HCT116 (cell line): ENCODE measurements around the gene MBD5. TPM values are rescaled to one million over a fixed set of nuclear protein-coding genes. Genes with fewer than 3 reads are reported as not detected.

Experiments
- ATAC-seq: fragments of 200-7000 bp; cut with Tn5 transposase; 2 replicates; pipeline ENCODE4 v1.9.1; 2020; ENCODE audit warnings: mild to moderate bottlenecking, moderate library complexity
- BruUV-seq: library from RNA; stranded (reverse); fragments of 400-500 nt; replicated peaks from 2 replicates; lab custom pipeline; 2021; lab: Mats Ljungman, UMichigan
- CTCF ChIA-PET: fragments of 300-600 bp; sonication (Branson Sonifier 250); formaldehyde crosslinking; loops from one replicate; lab custom pipeline; 2021; ENCODE audit warnings: antibody characterized with exemption; lab: Charles Lee
- POLR2A ChIA-PET: fragments of 300-600, 350-600 bp; sonication (Branson Sonifier 250); formaldehyde crosslinking; loops from one replicate; lab custom pipeline; 2021; ENCODE audit warnings: antibody characterized with exemption; lab: Charles Lee
- RAD21 ChIA-PET, 2 experiments: fragments of 300-600 bp; sonication (Branson Sonifier 250); formaldehyde crosslinking; loops; one replicate each; lab custom pipeline; 2023; ENCODE audit warnings: low total read pairs in 2 of 2; ENCODE audit not compliant: uncharacterized antibody in 2 of 2, unreplicated experiment in 2 of 2, low non-redundant PET in 1 of 2; lab: Charles Lee
- DNase-seq: peaks from one replicate; pipeline ENCODE4 v3.0.0-alpha.2; 2010; ENCODE audit warnings: low read depth, low spot score
- H2AFZ ChIP-seq: fragments of 200-600 bp; shearing (Covaris generic), sonication (generic); 2 replicates; pipeline ENCODE4 v1.6.1; 2017; ENCODE audit warnings: low read depth, mixed run types, mixed read lengths, antibody characterized with exemption, low read length; ENCODE audit not compliant: poor library complexity, severe bottlenecking
- H3K27ac ChIP-seq: 2 replicates; pipeline ENCODE4 v1.5.1; 2012; ENCODE audit warnings: low read depth, low read length
- H3K27me3 ChIP-seq: fragments of 200-600 bp; sonication (generic); 2 replicates; pipeline ENCODE4 v1.6.1; 2016; ENCODE audit warnings: mixed run types, low read length, mixed read lengths; ENCODE audit not compliant: insufficient read depth
- H3K36me3 ChIP-seq, 2 experiments: fragments of 200-500 bp in 1 of 2; fragments of 200-600 bp in 1 of 2; sonication (Bioruptor generic) in 1 of 2; sonication (generic) in 1 of 2; 2 replicates each; pipeline versions ENCODE4 v1.5.1 to v1.6.1; 2014 to 2016; ENCODE audit warnings: low read length in 2 of 2, inconsistent platforms in 1 of 2, mixed read lengths in 1 of 2, mixed run types in 1 of 2; ENCODE audit not compliant: insufficient read depth in 2 of 2, control insufficient read depth in 1 of 2
- H3K4me1 ChIP-seq, 2 experiments: fragments of 200-600 bp in 1 of 2; sonication (generic) in 1 of 2; 2 replicates each; pipeline versions ENCODE4 v1.5.1 to v1.6.1; 2012 to 2017; ENCODE audit warnings: low read length in 2 of 2, inconsistent platforms in 1 of 2, mild to moderate bottlenecking in 1 of 2, mixed read lengths in 1 of 2, mixed run types in 1 of 2, moderate library complexity in 1 of 2; ENCODE audit not compliant: insufficient read depth in 2 of 2, control insufficient read depth in 1 of 2
- H3K4me2 ChIP-seq: fragments of 200-600 bp; sonication (generic); 2 replicates; pipeline ENCODE4 v1.6.1; 2017; ENCODE audit warnings: mixed run types, low read length, mixed read lengths
- H3K4me3 ChIP-seq, 2 experiments: fragments of 200-600 bp in 1 of 2; sonication (generic) in 1 of 2; replicated peaks in 1 of 2; 2 replicates each; pipeline ENCODE4 v1.5.1; 2011 to 2016; ENCODE audit warnings: low read length in 2 of 2, control low read depth in 1 of 2, low read depth in 1 of 2, mild to moderate bottlenecking in 1 of 2, mixed read lengths in 1 of 2, mixed run types in 1 of 2
- H3K79me2 ChIP-seq: fragments of 200-600 bp; sonication (generic); 2 replicates; pipeline ENCODE4 v1.6.1; 2017; ENCODE audit warnings: mild to moderate bottlenecking, mixed run types, low read length, moderate library complexity, mixed read lengths; ENCODE audit not compliant: insufficient read depth
- H3K9ac ChIP-seq: fragments of 200-600 bp; sonication (generic); 2 replicates; pipeline ENCODE4 v1.6.1; 2016; ENCODE audit warnings: low read length, mixed read lengths
- H3K9me2 ChIP-seq: fragments of 200-600 bp; sonication (generic), shearing (Covaris generic); 2 replicates; pipeline ENCODE4 v1.6.1; 2017; ENCODE audit warnings: mixed run types, mild to moderate bottlenecking, moderate library complexity; ENCODE audit not compliant: insufficient read depth
- H3K9me3 ChIP-seq, 2 experiments: fragments of 200-500 bp in 1 of 2; fragments of 200-600 bp in 1 of 2; sonication (Bioruptor generic) in 1 of 2; sonication (generic) in 1 of 2; 2 replicates each; pipeline ENCODE4 v1.6.1; 2014 to 2017; ENCODE audit warnings: low read length in 2 of 2, mixed read lengths in 2 of 2, inconsistent platforms in 1 of 2, low read depth in 1 of 2, mild to moderate bottlenecking in 1 of 2, mixed run types in 1 of 2, moderate library complexity in 1 of 2; ENCODE audit not compliant: control insufficient read depth in 1 of 2, insufficient read depth in 1 of 2
- H4K20me1 ChIP-seq: fragments of 200-600 bp; sonication (generic), shearing (Covaris generic); 2 replicates; pipeline ENCODE4 v1.6.1; 2017; ENCODE audit warnings: mixed run types, mild to moderate bottlenecking, moderate library complexity; ENCODE audit not compliant: insufficient read depth
- CBX3 ChIP-seq: IDR thresholded peaks from 2 replicates; pipeline ENCODE4 v1.6.1; 2012; ENCODE audit warnings: low read depth
- CTCF ChIP-seq, 3 experiments: fragments of 200-600 bp in 1 of 3; sonication (generic) in 1 of 3; IDR thresholded peaks in 2 of 3; conservative IDR thresholded peaks in 1 of 3; 2 replicates each; pipeline ENCODE4 v1.5.1; 2012 to 2017; ENCODE audit warnings: low read depth in 2 of 3, low read length in 2 of 3, antibody characterized with exemption in 1 of 3, borderline replicate concordance in 1 of 3, control low read depth in 1 of 3, mild to moderate bottlenecking in 1 of 3, mixed read lengths in 1 of 3, mixed run types in 1 of 3, moderate library complexity in 1 of 3; ENCODE audit not compliant: insufficient read depth in 1 of 3
- EZH2phosphoT487 ChIP-seq: fragments of 200-600 bp; IDR thresholded peaks from 2 replicates; pipeline ENCODE4 v1.6.1; 2018; ENCODE audit warnings: antibody characterized with exemption, borderline replicate concordance
- POLR2AphosphoS5 ChIP-seq: IDR thresholded peaks from 2 replicates; pipeline ENCODE4 v1.6.1; 2011; ENCODE audit warnings: mild to moderate bottlenecking, low read depth, low read length, moderate library complexity
- REST ChIP-seq: IDR thresholded peaks from 2 replicates; pipeline ENCODE4 v1.6.1; 2012; ENCODE audit warnings: low read depth
- SIN3A ChIP-seq: IDR thresholded peaks from 2 replicates; pipeline ENCODE4 v1.6.1; 2012; ENCODE audit warnings: low read depth
- SP1 ChIP-seq: IDR thresholded peaks from 2 replicates; pipeline ENCODE4 v1.6.1; 2012; ENCODE audit warnings: low read depth
- SRF ChIP-seq: IDR thresholded peaks from 2 replicates; pipeline ENCODE4 v1.6.1; 2012; ENCODE audit warnings: low read depth
- intact Hi-C: fragments of 100-400 bp; cut with micrococcal nuclease; formaldehyde crosslinking; loops from 2 replicates; pipeline ENCODE4 v1.10.0; 2022
- total RNA-seq: library from RNA; stranded (reverse); gene quantifications from one replicate; pipeline ENCODE4 v1.2.1, GENCODE V29; 2021; ENCODE audit not compliant: unreplicated experiment

The MBD5 gene
- total RNA-seq, 1 experiment from 2014 or later, result 20.5 TPM

- intact Hi-C loops, result no loop called here
- Histone ChIP-seq H3K36me3 (no peaks in the 10 kb centered on the region), H3K27me3 (no peaks in the 10 kb centered on the region)
- DNase-seq, result no peak
- TF ChIP-seq SRF, result no peak
- no peak for TF ChIP-seq SP1
- no peak for TF ChIP-seq CBX3
- TF ChIP-seq CTCF (IDR thresholded peaks at IDR 0.05 in 2 of 3, conservative IDR thresholded peaks at IDR 0.05 in 1 of 3; ENCODE audit: borderline replicate concordance in 1 of 3, insufficient read depth in 1 of 3, low read depth in 2 of 3, low read length in 2 of 3), result no peak
- no peak for TF ChIP-seq SIN3A
- TF ChIP-seq EZH2phosphoT487, result no peak
- TF ChIP-seq POLR2AphosphoS5, result no peak
- TF ChIP-seq REST, result no peak
- TF ChIP-seq, all 23 proteins: peak for 0
- no peaks in the 10 kb centered on the region for H3K79me2 ChIP-seq
- H3K4me2 ChIP-seq, result no peak overlapping the region
- H3K27ac ChIP-seq, result no peak overlapping the region
- POLR2A ChIA-PET, result interaction anchor here (0.6 kb wide), 1 partner anchor 198 kb away, joined by 3 read pairs; the partner anchor contains the start of genes MBD5 and ORC4
- CTCF ChIA-PET, result no interaction called here
- H3K4me3 ChIP-seq, result no peak overlapping the region
- H3K4me1 ChIP-seq, result no peaks in the 10 kb centered on the region
- no peaks in the 10 kb centered on the region for H3K9me2 ChIP-seq
- RAD21 ChIA-PET, result no interaction called here
- ATAC-seq, result no peak
- H4K20me1 ChIP-seq, result no peaks in the 10 kb centered on the region
- H3K9ac ChIP-seq, result no peak overlapping the region
- H2AFZ ChIP-seq, result no peak overlapping the region
- peaks cover 6 to 7% of the 10 kb centered on the region in 2 experiments; a peak in 2 of 4 replicates for H3K9me3 ChIP-seq
- no TSS peak for BruUV-seq
Observed at GRCh38 chr2:148218326-148219075, 197.6 kb downstream of the MBD5 start.
